Calu3 (cell line): Measurements from ENCODE around the gene AMOT. TPM values are rescaled to one million over a fixed set of nuclear protein-coding genes. Genes with fewer than 3 reads are reported as not detected.

Source experiments
- BruUV-seq: library from RNA; stranded (reverse); fragments of 400-500 nt; replicated peaks from 2 replicates; lab custom pipeline; 2021; lab: Mats Ljungman, UMichigan
- CTCF ChIA-PET: fragments of 300-600 bp; sonication (Branson Sonifier 250); formaldehyde crosslinking; loops from one replicate; lab custom pipeline; 2022; ENCODE audit warnings: antibody characterized with exemption; lab: Charles Lee
- DNase-seq: peaks from one replicate; pipeline ENCODE4 v3.0.0; 2022
- H3K27ac Mint-ChIP-seq: one replicate; pipeline ENCODE4 v1.8.0; 2022; ENCODE audit warnings: mixed read lengths; ENCODE audit not compliant: unreplicated experiment
- H3K27me3 Mint-ChIP-seq: one replicate; pipeline ENCODE4 v1.8.0; 2022; ENCODE audit warnings: mixed read lengths; ENCODE audit not compliant: unreplicated experiment
- H3K36me3 Mint-ChIP-seq: one replicate; pipeline ENCODE4 v1.8.0; 2022; ENCODE audit warnings: mild to moderate bottlenecking, moderate library complexity, mixed read lengths; ENCODE audit not compliant: insufficient read depth, unreplicated experiment
- H3K4me1 Mint-ChIP-seq: one replicate; pipeline ENCODE4 v1.8.0; 2022; ENCODE audit warnings: mild to moderate bottlenecking, low read depth, mixed read lengths; ENCODE audit not compliant: unreplicated experiment
- H3K4me3 Mint-ChIP-seq: one replicate; pipeline ENCODE4 v1.8.0; 2022; ENCODE audit warnings: mild to moderate bottlenecking, low read depth, moderate library complexity, mixed read lengths; ENCODE audit not compliant: unreplicated experiment
- H3K9me3 Mint-ChIP-seq: one replicate; pipeline ENCODE4 v1.8.0; 2022; ENCODE audit warnings: low read depth, mixed read lengths; ENCODE audit not compliant: unreplicated experiment
- intact Hi-C: fragments of 100-400 bp; cut with micrococcal nuclease; formaldehyde crosslinking; loops from one replicate; pipeline ENCODE4 v1.10.0; 2022; ENCODE audit not compliant: unreplicated experiment
- total RNA-seq: library from RNA; stranded (reverse); gene quantifications from 2 replicates; pipeline ENCODE4 v1.2.3, GENCODE V29; 2022
- TF ChIP-seq, protein P1 (sequence below): fragments of 200-600 bp; IDR thresholded peaks from one replicate; pipeline ENCODE4 v1.8.0; 2022; ENCODE audit warnings: antibody characterized with exemption; ENCODE audit not compliant: unreplicated experiment

Gene AMOT
- total RNA-seq, 1 experiment from 2014 or later, result 16.2 TPM

GRCh38 chrX:112834031-112834845 lies 6.4 kb downstream of the AMOT start:
- BruUV-seq, result no TSS peak
- Mint-ChIP-seq H3K9me3 (no peaks in the 10 kb centered on the region), H3K4me3 (no peak overlapping the region), H3K27ac (no peak overlapping the region), H3K4me1 (peaks cover 34% of the 10 kb centered on the region), H3K36me3 (no peaks in the 10 kb centered on the region), H3K27me3 (no peaks in the 10 kb centered on the region)
- TF ChIP-seq, protein P1, sequence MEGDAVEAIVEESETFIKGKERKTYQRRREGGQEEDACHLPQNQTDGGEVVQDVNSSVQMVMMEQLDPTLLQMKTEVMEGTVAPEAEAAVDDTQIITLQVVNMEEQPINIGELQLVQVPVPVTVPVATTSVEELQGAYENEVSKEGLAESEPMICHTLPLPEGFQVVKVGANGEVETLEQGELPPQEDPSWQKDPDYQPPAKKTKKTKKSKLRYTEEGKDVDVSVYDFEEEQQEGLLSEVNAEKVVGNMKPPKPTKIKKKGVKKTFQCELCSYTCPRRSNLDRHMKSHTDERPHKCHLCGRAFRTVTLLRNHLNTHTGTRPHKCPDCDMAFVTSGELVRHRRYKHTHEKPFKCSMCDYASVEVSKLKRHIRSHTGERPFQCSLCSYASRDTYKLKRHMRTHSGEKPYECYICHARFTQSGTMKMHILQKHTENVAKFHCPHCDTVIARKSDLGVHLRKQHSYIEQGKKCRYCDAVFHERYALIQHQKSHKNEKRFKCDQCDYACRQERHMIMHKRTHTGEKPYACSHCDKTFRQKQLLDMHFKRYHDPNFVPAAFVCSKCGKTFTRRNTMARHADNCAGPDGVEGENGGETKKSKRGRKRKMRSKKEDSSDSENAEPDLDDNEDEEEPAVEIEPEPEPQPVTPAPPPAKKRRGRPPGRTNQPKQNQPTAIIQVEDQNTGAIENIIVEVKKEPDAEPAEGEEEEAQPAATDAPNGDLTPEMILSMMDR, result no peak
- CTCF ChIA-PET, result no interaction called here
- no peak for DNase-seq
- intact Hi-C loops, result loop anchor here (5.0 kb wide), 1 partner anchor 1223 kb away; no protein-coding TSS in a partner anchor

DNA sequence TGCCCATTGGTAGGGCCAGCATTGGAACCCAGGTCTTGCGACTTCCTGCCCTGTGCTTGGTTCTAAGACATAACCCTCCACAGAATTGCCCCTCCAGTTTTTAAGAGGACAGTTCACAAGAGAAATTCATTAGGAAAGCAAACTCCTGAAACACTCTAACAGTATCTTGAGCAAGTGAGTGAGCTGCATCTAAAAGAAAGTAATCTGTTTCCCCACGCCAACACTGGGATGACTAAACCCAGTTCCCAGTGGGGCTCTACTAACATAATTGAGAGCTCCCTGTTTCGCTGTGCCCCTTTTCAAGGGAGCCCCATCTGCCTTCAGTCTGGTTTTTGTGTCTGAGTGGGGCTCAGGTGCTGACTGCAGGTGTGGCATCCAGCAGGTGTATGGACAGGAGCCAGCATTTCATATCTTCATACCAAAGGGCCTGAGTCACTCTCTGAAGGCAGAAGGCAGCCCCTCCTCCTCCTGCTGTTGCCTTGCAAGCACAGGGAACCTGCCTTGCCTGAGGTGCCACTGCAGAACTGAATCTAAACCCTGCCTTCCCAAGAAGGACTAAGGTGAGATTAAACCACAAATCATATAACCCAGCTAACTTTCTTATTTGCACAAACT lies 8.0 kb downstream of the AMOT start:
- no peak overlapping the region for H3K27ac Mint-ChIP-seq
- DNase-seq, result peak; percentile 81

GRCh38 chrX:112830540-112830939 lies 10.1 kb downstream of the AMOT start:
- Mint-ChIP-seq H3K36me3 (peaks cover 6% of the 10 kb centered on the region), H3K9me3 (no peaks in the 10 kb centered on the region), H3K4me3 (no peak overlapping the region), H3K27me3 (no peaks in the 10 kb centered on the region), H3K4me1 (peaks cover 39% of the 10 kb centered on the region), H3K27ac (no peak overlapping the region)
- TF ChIP-seq, protein P1, result no peak
- DNase-seq, result no peak
- no TSS peak for BruUV-seq
- intact Hi-C loops, result loop anchor here (5.0 kb wide), 1 partner anchor 1227 kb away; no protein-coding TSS in a partner anchor
- CTCF ChIA-PET, result interaction anchor here (0.9 kb wide), 1 partner anchor 11 kb away, joined by 5 read pairs; no protein-coding TSS in a partner anchor

More for the DNA sequence above, 8.0 kb downstream of the AMOT start:
- TF ChIP-seq, protein P1, result no peak
- CTCF ChIA-PET, result interaction anchor here (1.5 kb wide), 1 partner anchor 9 kb away, joined by 5 read pairs; the partner anchor contains the start of gene AMOT
- peaks cover 36% of the 10 kb centered on the region for H3K4me1 Mint-ChIP-seq
- no TSS peak for BruUV-seq
- intact Hi-C loops, result loop anchor here (5.0 kb wide), 1 partner anchor 1225 kb away; no protein-coding TSS in a partner anchor
- no peak overlapping the region for H3K4me3 Mint-ChIP-seq
- no peaks in the 10 kb centered on the region for H3K27me3 Mint-ChIP-seq
- no peaks in the 10 kb centered on the region for H3K9me3 Mint-ChIP-seq
- H3K36me3 Mint-ChIP-seq, result no peaks in the 10 kb centered on the region

- intact Hi-C loops, result no loop called here
- no peak overlapping the region for H3K27ac Mint-ChIP-seq
- no peaks in the 10 kb centered on the region for H3K27me3 Mint-ChIP-seq
- no TSS peak for BruUV-seq
- no peaks in the 10 kb centered on the region for H3K9me3 Mint-ChIP-seq
- TF ChIP-seq, protein P1, result no peak
- H3K36me3 Mint-ChIP-seq, result peaks cover 6% of the 10 kb centered on the region
- H3K4me1 Mint-ChIP-seq, result peaks cover 25% of the 10 kb centered on the region
- H3K4me3 Mint-ChIP-seq, result no peak overlapping the region
- CTCF ChIA-PET, result interaction anchor here (0.8 kb wide), 1 partner anchor 266 kb away, joined by 3 read pairs; no protein-coding TSS in a partner anchor
- no peak for DNase-seq
These were observed 13.2 kb downstream of the AMOT start for GRCh38 chrX:112827292-112827903.
